ENCODE data around the gene OR8K3. TPM values are rescaled to one million over a fixed set of nuclear protein-coding genes. Genes with fewer than 3 reads are reported as not detected.

OR8K3 gene
- total RNA-seq (not detected), polyA plus RNA-seq (ENCODE audit: insufficient read depth, low read depth, low replicate concordance) (not detected)
- long read RNA-seq, donor 1: 0 reads
- long read RNA-seq, donor 2: 0 reads
- long read RNA-seq, donor 3: 0 reads
- long read RNA-seq, donor 4: 0 reads
- long read RNA-seq, donor 5: 0 reads
- long read RNA-seq, donor 6: 0 reads
- long read RNA-seq, donor 7: 0 reads
- long read RNA-seq, donor 8: 0 reads
- long read RNA-seq, donor 9: 0 reads
- long read RNA-seq, donor 10: 0 reads

GRCh38 chr11:56314844-56315243 lies at the start of gene OR8K3:
TSS of gene OR8K3 (plus strand) at chr11:56315144. CDS start at chr11:56318307, 3,163 bp downstream.
- Histone ChIP-seq H3K4me3 (ENCODE audit: low read length in 3 of 3) (no peak within 1 kb of the TSS), H3K27ac (ENCODE audit: low read depth in 2 of 2, low read length in 2 of 2) (no peak within 1 kb of the TSS), H3K4me1 (ENCODE audit: control insufficient read depth in 2 of 3, insufficient read depth in 2 of 3, low read depth in 1 of 3, low read length in 3 of 3) (no peaks in the 10 kb centered on the region), H3K9ac (ENCODE audit: low read length in 3 of 3) (no peak within 1 kb of the TSS), H3K36me3 (ENCODE audit: control insufficient read depth in 2 of 3, insufficient read depth in 3 of 3, low read length in 3 of 3) (no peaks in the 10 kb centered on the region), H3K27me3 (ENCODE audit: control insufficient read depth, insufficient read depth, low read length) (no peaks in the 10 kb centered on the region), H3K9me3 (ENCODE audit: control insufficient read depth in 2 of 3, insufficient read depth in 1 of 3, low read length in 3 of 3) (peaks cover 0 to 3% (median 0%) of the 10 kb centered on the region in 3 donors)
- intact Hi-C loops (cut with DNase I): no loop called here
- DNase-seq (no peak), FAIRE-seq (no peak)
- TF ChIP-seq CTCF (IDR thresholded peaks at IDR 0.05; ENCODE audit: borderline replicate concordance, extremely low read depth, insufficient read depth): no peak

- Histone ChIP-seq H3K36me3 (ENCODE audit: control insufficient read depth in 2 of 3, insufficient read depth in 3 of 3, low read length in 3 of 3) (no peaks in the 10 kb centered on the region), H3K9ac (ENCODE audit: low read length in 3 of 3) (no peak overlapping the region), H3K4me1 (ENCODE audit: control insufficient read depth in 2 of 3, insufficient read depth in 2 of 3, low read depth in 1 of 3, low read length in 3 of 3) (no peaks in the 10 kb centered on the region), H3K27me3 (ENCODE audit: control insufficient read depth, insufficient read depth, low read length) (no peaks in the 10 kb centered on the region), H3K4me3 (ENCODE audit: low read length in 3 of 3) (no peak overlapping the region), H3K9me3 (ENCODE audit: control insufficient read depth in 2 of 3, insufficient read depth in 1 of 3, low read length in 3 of 3) (no peaks in the 10 kb centered on the region), H3K27ac (ENCODE audit: low read depth in 2 of 2, low read length in 2 of 2) (no peak overlapping the region)
- DNase-seq (no peak), FAIRE-seq (no peak)
- intact Hi-C loops (cut with DNase I): no loop called here
- no peak for TF ChIP-seq CTCF (IDR thresholded peaks at IDR 0.05; ENCODE audit: borderline replicate concordance, extremely low read depth, insufficient read depth)
Observed at GRCh38 chr11:56271092-56271491, 43.9 kb upstream of the OR8K3 start.

- no peak within 1 kb of the TSS for H3K9ac ChIP-seq (ENCODE audit: low read length in 3 of 3)
- intact Hi-C loops (cut with DNase I): no loop called here
- no peaks in the 10 kb centered on the region for H3K4me1 ChIP-seq (ENCODE audit: control insufficient read depth in 2 of 3, insufficient read depth in 2 of 3, low read depth in 1 of 3, low read length in 3 of 3)
- no peak within 1 kb of the TSS for H3K27ac ChIP-seq (ENCODE audit: low read depth in 2 of 2, low read length in 2 of 2)
- no peaks in the 10 kb centered on the region for H3K9me3 ChIP-seq (ENCODE audit: control insufficient read depth in 2 of 3, insufficient read depth in 1 of 3, low read length in 3 of 3)
- no peak within 1 kb of the TSS for H3K4me3 ChIP-seq (ENCODE audit: low read length in 3 of 3)
- FAIRE-seq (no peak), DNase-seq (no peak)
- H3K36me3 ChIP-seq (ENCODE audit: control insufficient read depth in 2 of 3, insufficient read depth in 3 of 3, low read length in 3 of 3): no peaks in the 10 kb centered on the region
- no peak for TF ChIP-seq CTCF (IDR thresholded peaks at IDR 0.05; ENCODE audit: borderline replicate concordance, extremely low read depth, insufficient read depth)
- no peaks in the 10 kb centered on the region for H3K27me3 ChIP-seq (ENCODE audit: control insufficient read depth, insufficient read depth, low read length)
Observed at GRCh38 chr11:56273854-56274253, 41.1 kb upstream of the OR8K3 start, which contains the start of gene OR5T1. TSS of gene OR5T1 (plus strand) at chr11:56274154. CDS start at chr11:56275639, 1,485 bp downstream.
